ENCODE results near the gene WIZ. TPM values are rescaled to one million over a fixed set of nuclear protein-coding genes. Genes with fewer than 3 reads are reported as not detected.

Gene WIZ
- total RNA-seq, 4 donors from 2014 or later, result 23.0 to 48.5 (median 29.6) TPM

DNA sequence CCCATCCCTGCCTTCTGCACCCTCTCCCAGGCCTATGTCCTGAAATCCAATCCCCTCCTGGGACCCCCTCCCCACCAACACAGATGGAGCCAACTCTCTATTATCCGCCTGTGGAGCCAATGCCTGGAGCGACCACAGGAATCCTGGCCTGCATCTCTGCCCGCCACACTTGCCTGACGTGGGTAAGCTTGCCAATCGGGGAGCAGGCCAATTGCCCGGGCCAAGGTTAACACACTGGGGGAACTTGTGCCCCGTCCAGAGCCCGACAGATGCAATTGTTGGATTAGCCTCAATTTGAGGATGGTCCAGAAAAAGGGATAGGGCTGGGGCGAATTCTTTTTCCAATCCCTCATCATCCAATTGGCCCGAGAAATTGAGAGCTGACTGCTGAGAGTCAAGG is 5.9 kb downstream of the WIZ start:
- no peak for TF ChIP-seq POLR2A (IDR thresholded peaks at IDR 0.05)
- TF ChIP-seq, protein P1, sequence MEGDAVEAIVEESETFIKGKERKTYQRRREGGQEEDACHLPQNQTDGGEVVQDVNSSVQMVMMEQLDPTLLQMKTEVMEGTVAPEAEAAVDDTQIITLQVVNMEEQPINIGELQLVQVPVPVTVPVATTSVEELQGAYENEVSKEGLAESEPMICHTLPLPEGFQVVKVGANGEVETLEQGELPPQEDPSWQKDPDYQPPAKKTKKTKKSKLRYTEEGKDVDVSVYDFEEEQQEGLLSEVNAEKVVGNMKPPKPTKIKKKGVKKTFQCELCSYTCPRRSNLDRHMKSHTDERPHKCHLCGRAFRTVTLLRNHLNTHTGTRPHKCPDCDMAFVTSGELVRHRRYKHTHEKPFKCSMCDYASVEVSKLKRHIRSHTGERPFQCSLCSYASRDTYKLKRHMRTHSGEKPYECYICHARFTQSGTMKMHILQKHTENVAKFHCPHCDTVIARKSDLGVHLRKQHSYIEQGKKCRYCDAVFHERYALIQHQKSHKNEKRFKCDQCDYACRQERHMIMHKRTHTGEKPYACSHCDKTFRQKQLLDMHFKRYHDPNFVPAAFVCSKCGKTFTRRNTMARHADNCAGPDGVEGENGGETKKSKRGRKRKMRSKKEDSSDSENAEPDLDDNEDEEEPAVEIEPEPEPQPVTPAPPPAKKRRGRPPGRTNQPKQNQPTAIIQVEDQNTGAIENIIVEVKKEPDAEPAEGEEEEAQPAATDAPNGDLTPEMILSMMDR (IDR thresholded peaks at IDR 0.05), result no peak
- DNase-seq, result no peak
- 87 to 93% methylated on average over 10 of the region's 10 CpGs for WGBS, 2 donors
- H3K4me1 ChIP-seq, result peaks cover 1 to 3% of the 10 kb centered on the region in 2 donors
- no peaks in the 10 kb centered on the region for H3K27me3 ChIP-seq
- H3K36me3 ChIP-seq, result no peaks in the 10 kb centered on the region
- intact Hi-C loops (cut with DNase I), result no loop called here
- no peaks in the 10 kb centered on the region for H3K9me3 ChIP-seq
- H3K4me3 ChIP-seq (replicated peaks in 1 of 3), result no peak overlapping the region
- no peak overlapping the region for H3K27ac ChIP-seq

DNA sequence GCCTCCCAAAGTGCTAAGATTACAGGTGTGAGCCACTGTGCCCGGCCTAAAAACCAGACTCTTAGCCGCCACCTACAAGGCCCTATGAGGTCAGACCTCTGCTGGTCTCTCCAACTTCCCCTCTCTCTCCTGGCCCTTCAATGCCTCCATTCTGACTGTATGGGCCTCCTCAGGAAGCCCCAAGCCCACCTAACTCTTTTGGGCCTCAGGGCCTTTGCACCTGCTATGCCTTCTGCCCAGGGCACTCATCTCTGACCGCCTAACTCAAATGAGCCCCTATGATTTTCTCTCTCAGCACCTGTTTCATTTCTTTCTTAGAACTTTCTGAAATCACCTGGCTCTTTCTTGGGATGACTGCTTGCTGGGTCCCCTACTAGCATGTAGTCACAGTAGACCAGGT is 6.4 kb downstream of the WIZ start:
- H3K36me3 ChIP-seq, result no peaks in the 10 kb centered on the region
- 90 to 97% methylated on average over 3 of the region's 3 CpGs for WGBS, 2 donors
- no peak for TF ChIP-seq POLR2A (IDR thresholded peaks at IDR 0.05)
- TF ChIP-seq, protein P1 (IDR thresholded peaks at IDR 0.05), result no peak
- intact Hi-C loops (cut with DNase I), result no loop called here
- DNase-seq, result no peak
- no peaks in the 10 kb centered on the region for H3K9me3 ChIP-seq
- no peaks in the 10 kb centered on the region for H3K27me3 ChIP-seq
- H3K4me3 ChIP-seq (replicated peaks in 1 of 3), result no peak overlapping the region
- no peaks in the 10 kb centered on the region for H3K4me1 ChIP-seq
- H3K27ac ChIP-seq, result no peak overlapping the region

DNA sequence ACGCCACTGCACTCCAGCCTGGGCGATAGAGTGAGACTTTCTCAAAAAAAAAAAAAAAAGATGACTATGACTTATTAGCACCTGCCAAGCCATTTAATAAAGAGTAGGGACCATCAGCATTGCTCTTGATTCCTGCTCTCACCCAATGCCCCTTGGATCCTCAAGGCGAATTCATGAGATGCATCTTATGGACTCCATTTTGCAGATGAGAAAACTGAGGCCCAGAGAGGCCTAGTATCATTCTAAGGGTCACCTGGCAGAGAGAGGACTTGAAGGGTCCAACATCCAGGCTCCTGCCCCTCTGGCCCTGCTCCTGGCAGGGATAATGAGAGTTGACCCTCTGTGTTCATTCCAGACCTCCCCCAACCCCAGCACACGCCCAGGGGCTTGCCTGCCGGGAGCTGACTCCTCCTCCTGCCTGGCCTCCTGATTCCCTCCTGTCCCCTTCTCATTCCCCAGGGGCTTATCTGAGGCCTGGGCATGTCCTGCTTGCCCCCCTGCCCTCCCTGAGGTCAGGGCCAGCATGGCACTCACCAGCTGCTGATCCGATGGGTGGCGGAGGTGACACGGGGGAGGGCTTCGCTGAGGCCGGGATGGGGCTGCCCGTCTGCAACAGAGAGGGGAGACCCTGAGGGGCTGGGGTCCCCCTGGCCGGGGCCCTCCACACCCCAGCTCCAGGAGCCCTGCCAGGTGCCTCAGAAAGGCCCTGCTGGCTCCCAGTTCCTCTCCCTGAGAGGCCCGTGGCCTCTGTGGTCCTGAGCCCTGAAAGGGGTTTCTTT is 7.4 kb downstream of the WIZ start:
- TF ChIP-seq, protein P1 (IDR thresholded peaks at IDR 0.05), result no peak
- TF ChIP-seq POLR2A (IDR thresholded peaks at IDR 0.05), result no peak
- Histone ChIP-seq H3K27me3 (no peaks in the 10 kb centered on the region), H3K9me3 (no peaks in the 10 kb centered on the region), H3K27ac (no peak overlapping the region), H3K4me1 (no peaks in the 10 kb centered on the region), H3K4me3 (replicated peaks in 1 of 3) (no peak overlapping the region), H3K36me3 (no peaks in the 10 kb centered on the region)
- 83 to 87% methylated on average over 13 of the region's 13 CpGs for WGBS, 2 donors
- intact Hi-C loops (cut with DNase I), result no loop called here
- no peak for DNase-seq

DNA sequence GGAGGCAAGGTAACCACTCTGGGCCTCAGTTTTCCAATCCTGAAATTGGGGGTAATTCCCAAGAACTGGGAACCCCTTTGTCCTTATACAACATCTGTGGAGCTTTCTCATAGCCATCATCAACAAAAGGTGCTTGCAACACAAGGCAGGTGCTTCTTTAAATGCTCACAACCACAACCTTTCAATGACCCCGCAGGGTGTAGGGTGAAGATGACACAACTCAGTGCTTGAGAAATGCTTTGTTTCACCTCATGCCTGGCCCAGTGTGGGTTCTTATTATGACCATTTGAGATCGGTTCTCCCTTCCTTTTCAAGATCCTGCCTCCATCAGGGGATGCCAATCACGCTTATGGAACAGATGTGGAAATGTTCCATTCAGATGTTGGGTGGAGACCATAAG is 8.4 kb downstream of the WIZ start:
- no peaks in the 10 kb centered on the region for H3K36me3 ChIP-seq
- H3K27ac ChIP-seq, result no peak overlapping the region
- no peaks in the 10 kb centered on the region for H3K9me3 ChIP-seq
- intact Hi-C loops (cut with DNase I), result no loop called here
- no peak overlapping the region for H3K4me3 ChIP-seq (replicated peaks in 1 of 3)
- TF ChIP-seq POLR2A (IDR thresholded peaks at IDR 0.05), result no peak
- TF ChIP-seq, protein P1 (IDR thresholded peaks at IDR 0.05), result no peak
- WGBS, 2 donors, result 82 to 93% methylated on average over 3 of the region's 3 CpGs
- no peak for DNase-seq
- H3K27me3 ChIP-seq, result no peaks in the 10 kb centered on the region
- H3K4me1 ChIP-seq, result no peaks in the 10 kb centered on the region

DNA sequence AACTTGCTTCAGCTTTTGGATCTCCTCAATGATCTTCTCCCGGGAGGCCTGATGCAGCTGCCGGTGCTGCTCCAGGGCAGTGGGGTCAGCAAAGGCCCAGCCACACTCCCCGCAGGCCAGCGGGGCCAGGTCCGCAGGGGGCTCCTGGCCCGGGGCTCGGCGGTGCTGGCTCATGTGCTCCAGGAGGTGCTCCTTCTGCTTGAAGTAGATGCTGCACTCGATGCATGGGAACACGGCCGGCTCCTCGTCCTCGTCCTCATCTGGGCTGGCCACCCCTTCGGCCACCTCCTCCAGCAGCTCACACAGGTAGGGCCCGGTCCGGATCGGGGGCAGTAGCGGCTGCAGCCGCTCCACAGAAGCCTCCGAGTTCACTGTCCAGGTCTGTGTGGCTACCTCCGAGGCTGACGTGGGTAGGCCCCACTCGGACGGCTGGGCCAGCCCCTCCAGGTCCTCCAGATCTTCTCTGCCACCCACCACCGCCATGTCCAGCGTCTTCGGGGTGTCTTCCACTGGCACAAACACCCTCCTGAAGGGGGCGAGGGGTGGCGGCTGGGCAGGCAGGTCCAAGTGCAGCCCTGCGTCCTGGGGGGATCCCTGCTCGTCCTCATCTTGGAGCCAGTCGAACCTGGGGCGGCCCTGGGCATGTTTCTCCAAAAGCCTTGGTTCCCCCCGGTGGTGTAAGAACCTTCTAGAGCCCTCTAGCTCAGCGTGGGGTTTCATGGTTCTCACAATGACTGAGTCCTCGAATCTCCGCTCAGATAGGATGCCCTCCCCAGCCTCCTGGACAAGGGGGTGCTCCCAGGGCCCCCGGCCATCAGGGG is 9.7 kb downstream of the WIZ start:
- WGBS, 2 donors, result 91 to 93% methylated on average over 18 to 29 of the region's 38 CpGs
- intact Hi-C loops (cut with DNase I), result no loop called here
- Histone ChIP-seq H3K9me3 (no peaks in the 10 kb centered on the region), H3K27me3 (no peaks in the 10 kb centered on the region), H3K4me1 (no peaks in the 10 kb centered on the region), H3K27ac (no peak overlapping the region), H3K36me3 (no peaks in the 10 kb centered on the region), H3K4me3 (replicated peaks in 1 of 3) (no peak overlapping the region)
- TF ChIP-seq, protein P1 (IDR thresholded peaks at IDR 0.05), result no peak
- no peak for DNase-seq
